ENCODE measurements around the gene SF3A1. TPM values are rescaled to one million over a fixed set of nuclear protein-coding genes. Genes with fewer than 3 reads are reported as not detected.

The SF3A1 gene
- total and polyA plus RNA-seq, 2 of the 8 experiments (the other 6 are each of a cell fraction or from before 2014, with no cell fraction given), result 27.8 to 285 TPM

GRCh38 chr22:30299322-30299721 lies 57.4 kb downstream of the SF3A1 start:
- Histone ChIP-seq H3K36me3 (ENCODE audit: control insufficient read depth in 2 of 4, insufficient read depth in 4 of 4, low read length in 3 of 4) (no peaks in the 10 kb centered on the region), H2BK120ac (replicated peaks; ENCODE audit: low read depth, low read length) (no peak overlapping the region), H3K18ac (ENCODE audit: extremely low read depth, low read length) (no peak overlapping the region), H3K79me2 (ENCODE audit: control insufficient read depth in 1 of 2, insufficient read depth in 2 of 2, low read length in 2 of 2) (no peaks in the 10 kb centered on the region), H3K23ac (ENCODE audit: insufficient read length) (no peak overlapping the region), H2BK15ac (ENCODE audit: low read length) (no peak overlapping the region), H3K4me2 (ENCODE audit: insufficient read depth in 1 of 2, low read depth in 2 of 2, low read length in 2 of 2) (no peak overlapping the region), H3K4ac (replicated peaks; ENCODE audit: insufficient read length, low read depth, low read length) (no peak overlapping the region), H2AFZ (ENCODE audit: low read length) (no peak overlapping the region), H3K23me2 (ENCODE audit: low read depth, low read length) (no peaks in the 10 kb centered on the region), H3K79me1 (ENCODE audit: low read depth, low read length) (no peaks in the 10 kb centered on the region), H4K91ac (replicated peaks; ENCODE audit: insufficient read length, low read length) (no peak overlapping the region), H4K20me1 (replicated peaks in 1 of 2; ENCODE audit: control insufficient read depth in 1 of 2, insufficient read depth in 2 of 2, low read length in 2 of 2) (no peaks in the 10 kb centered on the region), H3K9me3 (ENCODE audit: insufficient read depth in 2 of 2, low read depth in 1 of 2, low read length in 1 of 2) (no peaks in the 10 kb centered on the region), H2AK5ac (ENCODE audit: low read depth, low read length) (no peak overlapping the region), H3K56ac (replicated peaks; ENCODE audit: insufficient read length, low read depth, low read length) (no peak overlapping the region), H2BK12ac (ENCODE audit: low read depth, low read length) (no peak overlapping the region), H3K9ac (replicated peaks in 1 of 4; ENCODE audit: extremely low read depth in 1 of 4, low read depth in 3 of 4, low read length in 3 of 4) (no peak overlapping the region), H3K4me3 (ENCODE audit: extremely low read depth in 1 of 4, insufficient read depth in 2 of 4, low read depth in 3 of 4, low read length in 4 of 4) (no peak overlapping the region), H3K14ac (ENCODE audit: insufficient read length) (no peak overlapping the region), H2BK5ac (ENCODE audit: low read depth, low read length) (no peak overlapping the region), H2BK20ac (ENCODE audit: low read length) (no peak overlapping the region), H3K27me3 (replicated peaks in 1 of 4; ENCODE audit: control insufficient read depth in 3 of 4, extremely low read depth in 1 of 4, insufficient read depth in 3 of 4, low read length in 3 of 4) (no peaks in the 10 kb centered on the region), H4K5ac (ENCODE audit: insufficient read length, low read depth, low read length) (no peak overlapping the region), H3K4me1 (replicated peaks in 1 of 4; ENCODE audit: control insufficient read depth in 3 of 4, insufficient read depth in 4 of 4, low read length in 3 of 4) (no peaks in the 10 kb centered on the region; a peak in 1 of 7 replicates), H4K8ac (ENCODE audit: extremely low read depth, insufficient read depth, low read length) (no peak overlapping the region), H3K27ac (ENCODE audit: low read depth, low read length) (no peak overlapping the region)
- WGBS, 2 experiments (ENCODE audit: extremely low coverage in 1 of 2, insufficient coverage in 1 of 2, insufficient read length in 1 of 2, insufficient replicate concordance in 2 of 2, low coverage in 1 of 2, low lambda C conversion rate in 2 of 2, missing lambda C conversion rate in 1 of 2), result 94% methylated on average over 11 of the region's 13 CpGs; no CpG with 5 or more reads in 1 of the 2 experiments
- CTCF ChIA-PET (ENCODE audit: partially characterized antibody), result interaction anchor here (0.9 to 5.7 kb wide), 4 partner anchors 8 to 29 kb away, joined by 4 to 31 read pairs (median 16); partner anchors contain the start of genes CASTOR1 and TBC1D10A
- DNase-seq (ENCODE audit: low read depth in 1 of 2, low spot score in 2 of 2) (no peak), FAIRE-seq (no peak)
- POLR2A ChIA-PET (ENCODE audit: partially characterized antibody), result interaction anchor here (1.1 kb wide), 2 partner anchors 11 to 57 kb away, joined by 3 to 4 read pairs; partner anchors contain the start of genes CASTOR1, CCDC157 and SF3A1
- TF ChIP-seq, protein P1, sequence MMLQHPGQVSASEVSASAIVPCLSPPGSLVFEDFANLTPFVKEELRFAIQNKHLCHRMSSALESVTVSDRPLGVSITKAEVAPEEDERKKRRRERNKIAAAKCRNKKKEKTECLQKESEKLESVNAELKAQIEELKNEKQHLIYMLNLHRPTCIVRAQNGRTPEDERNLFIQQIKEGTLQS (IDR thresholded peaks at IDR 0.05; ENCODE audit: insufficient read depth, low read depth, low read length), result no peak
- TF ChIP-seq MAX (IDR thresholded peaks at IDR 0.05) (no peak), BCL11A (IDR thresholded peaks at IDR 0.05; ENCODE audit: low read depth in 2 of 2, low read length in 2 of 2) (no peak), KDM1A (IDR thresholded peaks at IDR 0.05; ENCODE audit: borderline replicate concordance, low read length) (no peak), POLR2AphosphoS5 (IDR thresholded peaks at IDR 0.05; ENCODE audit: low read depth, low read length) (no peak), HDAC2 (IDR thresholded peaks at IDR 0.05; ENCODE audit: borderline replicate concordance in 1 of 2, low read depth in 2 of 2, low read length in 2 of 2) (no peak), CHD1 (IDR thresholded peaks at IDR 0.05; ENCODE audit: low read depth, low read length) (no peak), SUZ12 (IDR thresholded peaks at IDR 0.05; ENCODE audit: low read length) (no peak), CREB1 (IDR thresholded peaks at IDR 0.05) (no peak), RAD21 (IDR thresholded peaks at IDR 0.05 in 1 of 2, conservative IDR thresholded peaks at IDR 0.05 in 1 of 2; ENCODE audit: low read depth in 2 of 2, low read length in 2 of 2) (no peak), GABPA (IDR thresholded peaks at IDR 0.05; ENCODE audit: borderline replicate concordance, insufficient read depth, low read length) (no peak), SIX5 (IDR thresholded peaks at IDR 0.05; ENCODE audit: low read depth, low read length) (no peak), KDM5A (IDR thresholded peaks at IDR 0.05; ENCODE audit: low read length) (no peak)
